Cardiac fibroblast (primary cell): ENCODE measurements around the gene BRD7.
A peak's percentile ranks its signal among the peaks of the same experiment; 100 is the strongest.

ENCODE experiments used
- DNase-seq, 2 donors: peaks; one replicate each; pipeline versions ENCODE4 v3.0.0 to v3.0.0-alpha.2; 2010; ENCODE audit warnings: low read depth in 2 of 2
- H3K4me3 ChIP-seq, 2 donors: replicated peaks in 1 of 2; 1 replicate in 1 of 2; 2 replicates in 1 of 2; pipeline ENCODE4 v1.5.1; 2011; ENCODE audit warnings: low read depth in 2 of 2, low read length in 2 of 2, mild to moderate bottlenecking in 2 of 2, moderate library complexity in 1 of 2
- TF ChIP-seq, protein P1 (sequence below): IDR thresholded peaks from one replicate; pipeline ENCODE4 v1.5.1; 2011; ENCODE audit warnings: low read depth, mild to moderate bottlenecking, low read length, inconsistent platforms

The BRD7 gene

GRCh38 chr16:50304467-50305440 lies 64.0 kb downstream of the BRD7 start:
- no peak for DNase-seq
- TF ChIP-seq, protein P1, sequence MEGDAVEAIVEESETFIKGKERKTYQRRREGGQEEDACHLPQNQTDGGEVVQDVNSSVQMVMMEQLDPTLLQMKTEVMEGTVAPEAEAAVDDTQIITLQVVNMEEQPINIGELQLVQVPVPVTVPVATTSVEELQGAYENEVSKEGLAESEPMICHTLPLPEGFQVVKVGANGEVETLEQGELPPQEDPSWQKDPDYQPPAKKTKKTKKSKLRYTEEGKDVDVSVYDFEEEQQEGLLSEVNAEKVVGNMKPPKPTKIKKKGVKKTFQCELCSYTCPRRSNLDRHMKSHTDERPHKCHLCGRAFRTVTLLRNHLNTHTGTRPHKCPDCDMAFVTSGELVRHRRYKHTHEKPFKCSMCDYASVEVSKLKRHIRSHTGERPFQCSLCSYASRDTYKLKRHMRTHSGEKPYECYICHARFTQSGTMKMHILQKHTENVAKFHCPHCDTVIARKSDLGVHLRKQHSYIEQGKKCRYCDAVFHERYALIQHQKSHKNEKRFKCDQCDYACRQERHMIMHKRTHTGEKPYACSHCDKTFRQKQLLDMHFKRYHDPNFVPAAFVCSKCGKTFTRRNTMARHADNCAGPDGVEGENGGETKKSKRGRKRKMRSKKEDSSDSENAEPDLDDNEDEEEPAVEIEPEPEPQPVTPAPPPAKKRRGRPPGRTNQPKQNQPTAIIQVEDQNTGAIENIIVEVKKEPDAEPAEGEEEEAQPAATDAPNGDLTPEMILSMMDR: no peak
- no peak overlapping the region for H3K4me3 ChIP-seq

- DNase-seq: peak; percentile 33 to 52
- H3K4me3 ChIP-seq: no peak overlapping the region
- TF ChIP-seq, protein P1: no peak
Measured at GRCh38 chr16:50303605-50304466, 65.0 kb downstream of the BRD7 start.

DNA sequence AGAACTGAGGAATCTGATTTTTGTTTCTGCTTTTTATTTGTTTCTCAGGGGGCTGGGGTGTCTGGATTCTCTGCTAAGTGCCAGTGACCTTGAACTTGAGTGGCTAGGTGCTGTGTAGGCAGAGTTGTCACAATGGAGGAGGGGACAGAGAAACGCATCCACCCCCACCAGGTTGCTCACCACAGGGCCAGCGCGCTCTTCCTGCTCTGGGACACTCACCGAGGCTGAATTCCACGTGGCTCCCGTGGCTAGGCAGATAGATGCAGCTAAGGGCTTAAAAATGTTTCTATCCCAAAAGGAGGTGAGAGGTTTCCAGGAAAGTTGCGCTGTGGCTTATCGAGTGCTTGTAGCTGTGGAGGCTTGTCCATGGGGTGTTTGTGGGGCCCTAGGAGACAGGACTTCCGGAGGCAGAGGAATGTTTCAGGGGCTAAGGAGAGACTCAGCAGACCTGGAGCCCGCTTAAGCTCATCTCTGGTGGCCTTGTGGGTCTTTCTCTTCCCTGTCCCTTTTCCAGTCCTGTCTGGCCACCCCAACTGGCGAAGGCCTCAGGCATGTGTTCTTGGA lies 65.7 kb downstream of the BRD7 start:
- no peak overlapping the region for H3K4me3 ChIP-seq
- TF ChIP-seq, protein P1: no peak
- peak in 1 of 2 donors; percentile 22 for DNase-seq

DNA sequence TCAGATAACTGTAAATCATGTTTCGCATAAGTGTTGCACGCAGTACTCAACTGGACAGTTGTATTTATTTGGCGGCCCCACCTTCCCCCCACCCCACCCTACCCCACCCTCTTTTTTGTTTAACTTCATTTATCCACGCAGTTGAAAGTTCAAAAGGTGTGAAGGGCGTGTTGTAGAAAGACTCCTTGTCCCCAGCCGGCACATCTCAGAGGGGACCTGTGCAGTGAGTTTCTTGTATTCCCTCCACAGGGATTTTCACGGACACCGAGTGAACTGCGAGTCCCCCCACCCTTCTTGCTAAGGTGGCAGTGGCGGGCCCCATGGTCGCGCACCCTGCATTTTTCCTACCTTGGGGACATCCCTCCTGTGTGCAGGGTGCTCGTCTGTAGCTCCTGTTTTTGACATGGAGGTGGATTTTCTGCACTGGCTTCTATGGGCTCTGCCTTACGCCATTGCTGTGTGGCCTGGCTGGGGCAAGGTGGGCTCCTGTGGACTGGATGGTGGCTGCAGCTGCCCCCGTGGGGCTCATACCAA lies 66.2 kb downstream of the BRD7 start:
- TF ChIP-seq, protein P1: no peak
- no peak for DNase-seq
- no peak overlapping the region for H3K4me3 ChIP-seq

DNA sequence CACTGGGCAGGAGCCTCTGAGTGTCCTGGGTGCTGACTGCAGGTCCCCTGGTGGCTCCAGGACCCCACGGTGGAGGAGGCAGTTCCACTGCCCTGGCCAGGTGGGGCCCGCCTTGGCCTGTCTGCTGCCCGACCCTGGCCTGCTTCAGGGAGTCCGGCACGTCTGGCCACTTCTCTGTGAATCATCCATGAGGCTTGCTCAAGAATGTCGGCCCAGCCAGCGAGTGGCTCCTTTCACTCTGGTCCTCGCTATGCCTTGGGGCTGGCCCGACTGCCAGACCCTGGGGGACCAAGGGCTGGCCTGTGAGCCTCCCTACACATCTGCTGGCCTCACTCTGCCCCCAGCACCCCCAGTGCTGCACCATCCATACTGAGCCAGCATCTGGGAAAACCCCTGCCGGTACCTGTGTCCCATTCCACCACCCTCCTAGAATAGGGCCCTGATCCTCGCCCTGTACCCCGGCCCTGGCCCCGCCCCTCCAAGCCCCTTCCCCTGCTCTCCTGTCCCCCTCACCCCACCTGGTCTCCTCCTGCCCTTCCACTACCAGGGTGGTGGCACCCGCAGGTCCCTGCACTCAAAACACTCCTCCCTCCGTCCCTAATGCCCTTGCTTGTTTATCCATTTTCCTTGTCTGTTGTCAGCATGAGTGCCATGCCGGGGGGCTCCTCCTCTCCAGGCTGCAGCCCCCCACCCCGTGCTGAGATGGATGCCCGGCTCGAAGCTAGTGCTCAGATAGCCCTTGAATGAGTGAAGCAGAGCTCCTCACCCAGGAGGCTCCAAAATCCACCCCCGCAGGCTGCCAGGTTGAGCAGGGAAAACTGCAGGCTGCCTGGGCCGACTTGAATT lies 66.9 kb downstream of the BRD7 start:
- TF ChIP-seq, protein P1: no peak
- no peak overlapping the region for H3K4me3 ChIP-seq
- DNase-seq: peak; percentile 55 to 80
